GM13976 (cell line): ENCODE data around the gene ACAD11.

Experiments
- DNase-seq: peaks from one replicate; pipeline ENCODE4 v3.0.0; 2012; ENCODE audit warnings: low spot score
- in situ Hi-C: fragments of 300-500 bp; cut with MboI; formaldehyde crosslinking; loops from one replicate; pipeline ENCODE4 v1.12.0; 2022; ENCODE audit warnings: low sequenced_read_pairs, mixed read lengths, inconsistent platforms; ENCODE audit not compliant: unreplicated experiment
- TF ChIP-seq, protein P1 (sequence below): IDR thresholded peaks from 2 replicates; pipeline ENCODE4 v1.5.1; 2012; ENCODE audit warnings: borderline replicate concordance, mild to moderate bottlenecking; ENCODE audit not compliant: insufficient read depth; ENCODE audit errors: extremely low read depth, missing control alignments, control extremely low read depth

ACAD11 gene

DNA sequence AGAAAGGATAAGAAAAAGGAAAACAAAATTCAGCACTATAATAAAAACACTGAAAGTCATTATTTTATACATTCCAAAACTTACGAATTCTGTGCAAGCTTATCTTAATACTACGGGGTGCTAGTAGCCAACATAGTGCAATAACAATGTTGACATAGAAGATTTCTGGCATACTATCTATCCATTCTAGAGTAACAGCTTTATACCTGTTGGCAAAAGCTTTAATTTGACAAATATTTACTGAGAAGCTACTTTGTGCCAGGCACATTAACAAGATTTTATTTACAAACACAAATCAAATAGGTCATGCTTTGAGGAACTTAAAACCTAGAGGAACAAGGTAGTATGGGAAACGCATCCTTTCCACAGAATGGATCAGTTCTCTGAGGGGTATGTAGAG is 61.4 kb downstream of the ACAD11 start:
- in situ Hi-C loops: no loop called here
- no peak for DNase-seq

DNA sequence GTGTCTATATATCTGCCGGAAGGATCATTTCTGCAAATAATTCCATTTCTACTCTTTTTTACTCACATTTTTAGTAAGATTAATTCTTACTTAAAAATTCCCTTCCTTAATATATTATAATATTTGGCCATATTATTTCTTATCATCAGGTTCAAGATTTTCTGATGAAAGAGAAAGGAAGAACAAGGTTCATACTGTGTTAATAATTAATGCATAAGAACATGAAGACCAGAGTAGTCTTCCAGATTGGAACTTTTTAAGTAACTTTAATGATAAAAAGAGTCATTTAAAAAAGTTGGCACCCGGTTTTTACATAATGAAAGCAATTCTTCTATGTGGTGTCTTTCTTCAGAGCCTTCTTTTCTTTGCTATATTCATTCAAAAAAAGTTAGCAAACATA is 61.9 kb downstream of the ACAD11 start:
- TF ChIP-seq, protein P1, sequence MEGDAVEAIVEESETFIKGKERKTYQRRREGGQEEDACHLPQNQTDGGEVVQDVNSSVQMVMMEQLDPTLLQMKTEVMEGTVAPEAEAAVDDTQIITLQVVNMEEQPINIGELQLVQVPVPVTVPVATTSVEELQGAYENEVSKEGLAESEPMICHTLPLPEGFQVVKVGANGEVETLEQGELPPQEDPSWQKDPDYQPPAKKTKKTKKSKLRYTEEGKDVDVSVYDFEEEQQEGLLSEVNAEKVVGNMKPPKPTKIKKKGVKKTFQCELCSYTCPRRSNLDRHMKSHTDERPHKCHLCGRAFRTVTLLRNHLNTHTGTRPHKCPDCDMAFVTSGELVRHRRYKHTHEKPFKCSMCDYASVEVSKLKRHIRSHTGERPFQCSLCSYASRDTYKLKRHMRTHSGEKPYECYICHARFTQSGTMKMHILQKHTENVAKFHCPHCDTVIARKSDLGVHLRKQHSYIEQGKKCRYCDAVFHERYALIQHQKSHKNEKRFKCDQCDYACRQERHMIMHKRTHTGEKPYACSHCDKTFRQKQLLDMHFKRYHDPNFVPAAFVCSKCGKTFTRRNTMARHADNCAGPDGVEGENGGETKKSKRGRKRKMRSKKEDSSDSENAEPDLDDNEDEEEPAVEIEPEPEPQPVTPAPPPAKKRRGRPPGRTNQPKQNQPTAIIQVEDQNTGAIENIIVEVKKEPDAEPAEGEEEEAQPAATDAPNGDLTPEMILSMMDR: no peak
- DNase-seq: no peak
- in situ Hi-C loops: no loop called here

More for the DNA sequence above, 61.4 kb downstream of the ACAD11 start:
- TF ChIP-seq, protein P1: no peak

DNA sequence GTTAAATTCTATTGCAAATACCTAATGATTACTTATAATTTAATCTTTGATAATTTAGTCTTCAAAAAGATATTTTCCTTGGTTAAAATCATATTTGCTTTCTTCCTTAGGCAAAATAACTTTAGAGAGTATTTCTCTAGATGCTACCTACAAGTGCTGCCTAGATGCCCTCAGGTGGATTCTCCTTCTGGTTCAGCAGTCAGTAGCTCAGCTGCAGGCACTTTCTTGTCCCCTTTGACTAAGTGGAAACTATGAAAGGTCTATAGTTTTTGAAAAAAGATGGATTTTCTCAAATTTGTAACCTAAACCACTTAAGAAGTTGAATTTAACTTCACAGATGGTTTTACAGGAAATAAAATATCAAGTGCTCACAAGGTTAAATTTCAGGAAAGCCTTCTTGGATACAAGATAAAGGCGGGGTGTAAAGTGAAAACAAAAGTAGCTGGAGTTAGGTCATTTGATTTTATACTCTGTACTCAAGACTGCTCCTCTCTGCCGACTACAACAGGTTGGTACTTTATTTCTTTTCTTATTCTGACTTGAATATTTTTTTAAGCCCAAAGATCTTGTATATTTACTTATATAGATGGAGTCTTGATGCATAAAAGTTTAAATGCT is 62.7 kb downstream of the ACAD11 start, which contains the start of gene ACKR4:
Gene ACKR4, plus strand, starts transcription at position 455 of the 618 bp plus-strand sequence. CDS start 3,128 bp downstream, outside the sequence.
- TF ChIP-seq, protein P1: no peak
- in situ Hi-C loops: no loop called here
- DNase-seq: no peak

DNA sequence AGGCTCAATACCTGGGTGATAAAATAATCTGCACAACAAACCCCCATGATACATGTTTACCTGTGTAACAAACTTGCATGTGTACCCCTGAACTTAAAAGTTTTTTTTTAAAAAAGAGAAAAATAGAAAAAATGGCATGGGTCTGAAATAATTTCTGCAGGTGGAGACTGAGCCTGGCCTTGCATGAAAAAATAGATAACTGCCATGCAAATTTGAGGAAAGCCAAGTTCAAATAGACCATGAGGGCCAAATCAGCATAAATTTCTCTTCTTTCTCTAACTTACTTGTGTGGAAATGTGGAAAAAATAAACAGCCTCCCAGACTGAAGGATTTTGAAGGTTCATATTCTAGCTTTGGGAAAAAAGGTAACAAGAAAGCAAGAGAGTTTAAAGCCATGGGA is 63.3 kb downstream of the ACAD11 start:
- no peak for DNase-seq
- TF ChIP-seq, protein P1: no peak
- in situ Hi-C loops: no loop called here

DNA sequence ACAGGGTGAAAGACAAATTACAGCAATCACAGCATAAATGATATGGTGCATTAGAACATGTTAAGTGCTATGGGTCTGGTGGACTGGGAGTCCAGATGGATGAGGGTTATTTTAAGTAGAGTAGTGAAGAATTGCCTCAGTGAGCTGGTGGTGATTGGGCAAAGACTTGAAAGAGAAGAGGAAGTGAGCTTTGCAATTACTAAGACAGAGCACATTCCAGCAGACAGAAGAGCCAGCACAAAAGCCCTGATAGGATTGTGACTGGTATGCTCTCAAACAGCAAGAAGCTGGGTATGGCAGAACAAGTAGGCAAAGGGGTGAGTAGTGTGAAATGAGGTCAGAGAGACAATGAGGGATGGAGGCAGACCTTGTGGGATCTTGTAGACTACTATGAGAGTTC is 64.6 kb downstream of the ACAD11 start:
- DNase-seq: no peak

DNA sequence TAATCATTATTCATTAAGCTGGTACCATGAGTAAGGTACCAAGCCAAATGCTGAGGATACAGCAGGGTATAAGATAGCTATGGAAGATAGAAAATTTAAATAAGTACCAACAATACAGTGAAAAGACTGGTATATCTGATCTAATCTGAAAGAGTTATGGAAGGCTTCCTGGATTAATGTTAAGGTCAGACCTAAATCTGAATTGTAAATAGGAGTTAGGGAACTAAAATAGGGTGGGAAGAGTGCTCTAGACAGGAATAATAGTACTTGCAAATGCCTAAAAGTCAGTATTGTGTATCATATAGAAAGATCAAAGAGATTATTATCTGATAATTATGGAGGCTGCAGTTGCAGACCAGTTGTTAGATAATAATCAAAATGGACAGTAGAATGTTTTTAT is 65.1 kb downstream of the ACAD11 start:
- in situ Hi-C loops: no loop called here
- DNase-seq: no peak
- TF ChIP-seq, protein P1: no peak

More for the DNA sequence above, 64.6 kb downstream of the ACAD11 start:
- in situ Hi-C loops: no loop called here
- TF ChIP-seq, protein P1: no peak
